H1 (cell line): ENCODE results near the gene TLR5. TPM values are rescaled to one million over a fixed set of nuclear protein-coding genes. Genes with fewer than 3 reads are reported as not detected.

Source experiments
- CTCF ChIA-PET: fragments of 300-600 bp; sonication (Branson Sonifier 250); formaldehyde crosslinking; loops from one replicate; lab custom pipeline; 2021; ENCODE audit not compliant: partially characterized antibody; lab: Charles Lee
- POLR2A ChIA-PET: fragments of 300-600 bp; sonication (Branson Sonifier 250); formaldehyde crosslinking; loops from one replicate; lab custom pipeline; 2021; ENCODE audit warnings: inconsistent platforms; ENCODE audit not compliant: partially characterized antibody; lab: Charles Lee
- DNase-seq, 2 experiments: peaks; one replicate each; pipeline versions ENCODE4 v3.0.0 to v3.0.0-alpha.2; 2010 to 2022; ENCODE audit warnings: low spot score in 2 of 2, low read depth in 1 of 2, mixed read lengths in 1 of 2
- FAIRE-seq: peaks from 2 replicates; lab custom pipeline; 2011; peaks lifted over from hg19 to GRCh38; lab: Jason Lieb, UNC
- H2AFZ ChIP-seq: 2 replicates; pipeline ENCODE4 v1.8.1; 2012; ENCODE audit warnings: low read length, inconsistent platforms
- H2AK5ac ChIP-seq: 2 replicates; pipeline ENCODE4 v1.6.1; 2013; ENCODE audit warnings: low read depth, low read length
- H2BK120ac ChIP-seq: replicated peaks from 2 replicates; pipeline ENCODE3; 2013; ENCODE audit warnings: low read depth, low read length, inconsistent platforms
- H2BK12ac ChIP-seq: 2 replicates; pipeline ENCODE4 v1.6.1; 2013; ENCODE audit warnings: low read depth, low read length
- H2BK15ac ChIP-seq: 2 replicates; pipeline ENCODE4 v1.6.1; 2013; ENCODE audit warnings: low read length
- H2BK20ac ChIP-seq: 2 replicates; pipeline ENCODE4 v1.6.1; 2013; ENCODE audit warnings: low read length
- H2BK5ac ChIP-seq: 2 replicates; pipeline ENCODE4 v1.6.1; 2013; ENCODE audit warnings: low read depth, low read length
- H3K14ac ChIP-seq: 2 replicates; pipeline ENCODE4 v1.6.1; 2013; ENCODE audit warnings: inconsistent platforms; ENCODE audit not compliant: insufficient read length
- H3K18ac ChIP-seq: 2 replicates; pipeline ENCODE4 v1.6.1; 2013; ENCODE audit warnings: low read length; ENCODE audit errors: extremely low read depth
- H3K23ac ChIP-seq: 2 replicates; pipeline ENCODE4 v1.6.1; 2013; ENCODE audit warnings: inconsistent platforms; ENCODE audit not compliant: insufficient read length
- H3K23me2 ChIP-seq: 2 replicates; pipeline ENCODE4 v1.6.1; 2013; ENCODE audit warnings: low read depth, low read length
- H3K27ac ChIP-seq: 2 replicates; pipeline ENCODE4 v1.6.1; 2011; ENCODE audit warnings: low read depth, low read length, inconsistent platforms
- H3K27me3 ChIP-seq, 4 experiments: replicated peaks in 1 of 4; 1 replicate in 1 of 4; 2 replicates in 3 of 4; pipeline versions ENCODE4 v1.6.1 to v1.8.1; 2011 to 2013; ENCODE audit warnings: low read length in 3 of 4, mild to moderate bottlenecking in 3 of 4, inconsistent platforms in 2 of 4, mixed read lengths in 2 of 4, moderate library complexity in 1 of 4; ENCODE audit not compliant: control insufficient read depth in 3 of 4, insufficient read depth in 3 of 4; ENCODE audit errors: extremely low read depth in 1 of 4
- H3K36me3 ChIP-seq, 4 experiments: 2 replicates each; pipeline versions ENCODE4 v1.6.1 to v1.8.1; 2011 to 2013; ENCODE audit warnings: mild to moderate bottlenecking in 4 of 4, low read length in 3 of 4, moderate library complexity in 2 of 4, control low read depth in 1 of 4, inconsistent platforms in 1 of 4; ENCODE audit not compliant: insufficient read depth in 4 of 4, control insufficient read depth in 2 of 4
- H3K4ac ChIP-seq: replicated peaks from 2 replicates; pipeline ENCODE3; 2013; ENCODE audit warnings: low read length, low read depth, mixed read lengths, inconsistent platforms; ENCODE audit not compliant: insufficient read length
- H3K4me1 ChIP-seq, 4 experiments: replicated peaks in 1 of 4; 1 replicate in 1 of 4; 2 replicates in 3 of 4; pipeline versions ENCODE4 v1.6.1 to v1.8.1; 2011 to 2013; ENCODE audit warnings: low read length in 3 of 4, inconsistent platforms in 2 of 4, mixed read lengths in 1 of 4; ENCODE audit not compliant: insufficient read depth in 4 of 4, control insufficient read depth in 3 of 4
- H3K4me2 ChIP-seq, 2 experiments: 2 replicates each; pipeline versions ENCODE4 v1.6.1 to v1.8.1; 2011 to 2013; ENCODE audit warnings: low read depth in 2 of 2, low read length in 2 of 2, control low read depth in 1 of 2, inconsistent platforms in 1 of 2, mild to moderate bottlenecking in 1 of 2; ENCODE audit not compliant: insufficient read depth in 1 of 2
- H3K4me3 ChIP-seq, 4 experiments: fragments of 200-600, 300-600 bp in 1 of 4; sonication (generic), shearing (Covaris generic), sonication (Bioruptor Twin) in 1 of 4; 2 replicates each; pipeline versions ENCODE4 v1.5.1 to v1.8.1; 2011 to 2016; ENCODE audit warnings: low read length in 4 of 4, low read depth in 3 of 4, control low read depth in 2 of 4, inconsistent platforms in 2 of 4, mild to moderate bottlenecking in 2 of 4, mixed read lengths in 1 of 4, moderate library complexity in 1 of 4; ENCODE audit not compliant: insufficient read depth in 2 of 4; ENCODE audit errors: extremely low read depth in 1 of 4
- H3K56ac ChIP-seq: replicated peaks from 2 replicates; pipeline ENCODE3; 2013; ENCODE audit warnings: low read depth, mild to moderate bottlenecking, mixed read lengths, low read length, inconsistent platforms; ENCODE audit not compliant: insufficient read length
- H3K79me1 ChIP-seq: 2 replicates; pipeline ENCODE4 v1.6.1; 2013; ENCODE audit warnings: low read depth, low read length, control low read depth
- H3K79me2 ChIP-seq, 2 experiments: 2 replicates each; pipeline versions ENCODE4 v1.6.1 to v1.8.1; 2012 to 2013; ENCODE audit warnings: low read length in 2 of 2, mild to moderate bottlenecking in 2 of 2, inconsistent platforms in 1 of 2; ENCODE audit not compliant: insufficient read depth in 2 of 2, control insufficient read depth in 1 of 2
- H3K9ac ChIP-seq, 4 experiments: replicated peaks in 1 of 4; 1 replicate in 1 of 4; 2 replicates in 3 of 4; pipeline versions ENCODE4 v1.6.1 to v1.8.1; 2011 to 2013; ENCODE audit warnings: low read depth in 3 of 4, low read length in 3 of 4, control low read depth in 2 of 4, mild to moderate bottlenecking in 2 of 4, moderate library complexity in 2 of 4, inconsistent platforms in 1 of 4; ENCODE audit errors: extremely low read depth in 1 of 4
- H3K9me3 ChIP-seq, 2 experiments: 2 replicates each; pipeline versions ENCODE4 v1.6.1 to v1.8.1; 2012 to 2013; ENCODE audit warnings: mild to moderate bottlenecking in 2 of 2, moderate library complexity in 2 of 2, control low read depth in 1 of 2, inconsistent platforms in 1 of 2, low read depth in 1 of 2, low read length in 1 of 2, mixed read lengths in 1 of 2; ENCODE audit not compliant: insufficient read depth in 2 of 2
- H4K20me1 ChIP-seq, 2 experiments: replicated peaks in 1 of 2; 2 replicates each; pipeline versions ENCODE3 to v1.8.1; 2011 to 2013; ENCODE audit warnings: inconsistent platforms in 2 of 2, low read length in 2 of 2, mild to moderate bottlenecking in 1 of 2; ENCODE audit not compliant: insufficient read depth in 2 of 2, control insufficient read depth in 1 of 2
- H4K5ac ChIP-seq: 2 replicates; pipeline ENCODE4 v1.6.1; 2013; ENCODE audit warnings: low read length, low read depth, mixed read lengths, inconsistent platforms; ENCODE audit not compliant: insufficient read length
- H4K8ac ChIP-seq: 2 replicates; pipeline ENCODE4 v1.8.0; 2013; ENCODE audit warnings: mild to moderate bottlenecking, moderate library complexity, low read length, inconsistent platforms; ENCODE audit not compliant: insufficient read depth; ENCODE audit errors: extremely low read depth
- H4K91ac ChIP-seq: replicated peaks from 2 replicates; pipeline ENCODE3; 2013; ENCODE audit warnings: low read length, mixed read lengths, inconsistent platforms; ENCODE audit not compliant: insufficient read length
- TBP ChIP-seq: IDR thresholded peaks from 2 replicates; pipeline ENCODE4 v1.6.1; 2011; ENCODE audit warnings: low read depth, low read length, improper control_type of control experiment
- WGBS, 2 experiments: shearing (Covaris generic) in 1 of 2; methylation state at CpG; one replicate each; pipeline versions ENCODE4 v1.1.6 to v1.1.7; 2013 to 2015; ENCODE audit warnings: low lambda C conversion rate in 2 of 2, mixed read lengths in 2 of 2, inconsistent platforms in 1 of 2, low coverage in 1 of 2, missing lambda C conversion rate in 1 of 2; ENCODE audit not compliant: insufficient replicate concordance in 2 of 2, insufficient coverage in 1 of 2, insufficient read length in 1 of 2; ENCODE audit errors: extremely low coverage in 1 of 2, missing lambda C conversion rate in 1 of 2; 5-methylcytosine and 5-hydroxymethylcytosine counted together
- polyA plus RNA-seq, 7 experiments: library from polyadenylated mRNA; depleted of rRNA in 3 of 7; stranded (reverse) in 5 of 7; unstranded in 2 of 7; fragments of >200 nt in 5 of 7; fragments of 200-250 nt in 2 of 7; gene quantifications; 1 replicate in 5 of 7; 2 replicates in 1 of 7; 4 replicates in 1 of 7; pipeline versions ENCODE4 v1.2.1 to v1.2.3, GENCODE V29; 2011 to 2013; ENCODE audit warnings: missing spikeins in 2 of 7, mixed read lengths in 2 of 7
- total RNA-seq: library from RNA; stranded (reverse); fragmentation: NEBNext Ultra II Directional; extraction: Animal tissue kit (Norgen Biotek cat#: 25700); gene quantifications from 2 replicates; pipeline ENCODE4 v1.2.1, GENCODE V29; 2021

The TLR5 gene
- total and polyA plus RNA-seq, 2 of the 8 experiments (the other 6 are each of a cell fraction or from before 2014, with no cell fraction given), result 0.35 to 0.74 TPM

- no peak overlapping the region for H3K4me2 ChIP-seq
Observed at GRCh38 chr1:223144914-223145313, 1.9 kb upstream of the TLR5 start.

More at GRCh38 chr1:223144914-223145313, 1.9 kb upstream of the TLR5 start:
- no peak overlapping the region for H2BK15ac ChIP-seq
- no peak overlapping the region for H3K27ac ChIP-seq
- H3K9ac ChIP-seq, result no peak overlapping the region
- H3K56ac ChIP-seq, result no peak overlapping the region
- H2BK12ac ChIP-seq, result no peak overlapping the region
- H3K9me3 ChIP-seq, result no peaks in the 10 kb centered on the region
- no peaks in the 10 kb centered on the region for H3K36me3 ChIP-seq
- peaks cover 0 to 6% (median 4%) of the 10 kb centered on the region in 4 experiments; a peak in 4 of 7 replicates for H3K27me3 ChIP-seq
- H2BK5ac ChIP-seq, result no peak overlapping the region
- no peak overlapping the region for H2BK120ac ChIP-seq
- H3K79me1 ChIP-seq, result no peaks in the 10 kb centered on the region
- no peaks in the 10 kb centered on the region for H3K23me2 ChIP-seq
- H4K20me1 ChIP-seq, result no peaks in the 10 kb centered on the region
- H3K4me3 ChIP-seq, result no peak overlapping the region
- no peak overlapping the region for H4K8ac ChIP-seq
- no peak overlapping the region for H4K91ac ChIP-seq
- FAIRE-seq (no peak), DNase-seq (no peak)
- no peak overlapping the region for H3K18ac ChIP-seq
- no peak overlapping the region for H4K5ac ChIP-seq
- H3K14ac ChIP-seq, result no peak overlapping the region
- peaks cover 0 to 12% (median 5%) of the 10 kb centered on the region in 4 experiments; a peak in 5 of 7 replicates for H3K4me1 ChIP-seq
- no peaks in the 10 kb centered on the region for H3K79me2 ChIP-seq
- 89% methylated on average over 5 of the region's 5 CpGs; no CpG with 5 or more reads in 1 of the 2 experiments for WGBS, 2 experiments
- no peak overlapping the region for H2BK20ac ChIP-seq
- H2AFZ ChIP-seq, result no peak overlapping the region
- no peak overlapping the region for H2AK5ac ChIP-seq
- no peak for TF ChIP-seq TBP
- no peak overlapping the region for H3K23ac ChIP-seq
- ChIA-PET CTCF (interaction anchor here (0.9 to 5.5 kb wide), 8 partner anchors 10 to 539 kb away, joined by 3 to 36 read pairs (median 4); no protein-coding TSS in a partner anchor), POLR2A (interaction anchor here (1.6 kb wide), 1 partner anchor 11 kb away, joined by 4 read pairs; no protein-coding TSS in a partner anchor)
- H3K4ac ChIP-seq, result no peak overlapping the region
